HPDE6-E6E7 (cell line): ENCODE data around the gene MUC20.
"Not testable (repeated sequence)": the region's sequence is repeated elsewhere in the genome, so short reads cannot be mapped to it uniquely, and the experiment has no call there.

Source experiments
- DNase-seq: peaks from one replicate; pipeline ENCODE4 v3.0.0; 2011; ENCODE audit warnings: missing footprints; ENCODE audit errors: extremely low spot score

MUC20 gene

DNA sequence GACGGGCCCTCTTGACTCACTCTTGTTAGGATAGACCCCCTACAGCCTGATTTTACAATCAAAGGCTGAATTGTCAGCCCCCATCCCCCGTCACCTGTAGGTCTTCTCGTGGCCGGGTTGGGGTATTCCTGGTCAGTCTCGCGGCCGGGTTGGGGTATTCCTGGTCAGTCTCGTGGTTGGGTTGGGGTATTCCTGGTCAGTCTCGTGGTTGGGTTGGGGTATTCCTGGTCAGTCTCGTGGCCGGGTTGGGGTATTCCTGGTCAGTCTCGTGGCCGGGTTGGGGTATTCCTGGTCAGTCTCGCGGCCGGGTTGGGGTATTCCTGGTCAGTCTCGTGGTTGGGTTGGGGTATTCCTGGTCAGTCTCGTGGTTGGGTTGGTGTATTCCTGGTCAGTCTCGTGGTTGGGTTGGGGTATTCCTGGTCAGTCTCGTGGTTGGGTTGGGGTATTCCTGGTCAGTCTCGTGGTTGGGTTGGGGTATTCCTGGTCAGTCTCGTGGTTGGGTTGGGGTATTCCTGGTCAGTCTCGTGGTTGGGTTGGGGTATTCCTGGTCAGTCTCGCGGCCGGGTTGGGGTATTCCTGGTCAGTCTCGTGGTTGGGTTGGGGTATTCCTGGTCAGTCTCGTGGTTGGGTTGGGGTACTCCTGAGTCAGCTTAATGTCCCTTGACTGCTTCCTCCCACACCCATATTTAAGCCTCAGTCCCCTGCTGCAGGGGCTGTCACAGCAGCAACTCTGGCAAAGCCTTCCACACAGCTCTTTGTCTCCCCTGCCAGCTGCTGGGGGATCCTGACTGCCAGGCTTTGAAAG, 50.3 kb downstream of the MUC20 start:
- not testable (repeated sequence) for DNase-seq

DNA sequence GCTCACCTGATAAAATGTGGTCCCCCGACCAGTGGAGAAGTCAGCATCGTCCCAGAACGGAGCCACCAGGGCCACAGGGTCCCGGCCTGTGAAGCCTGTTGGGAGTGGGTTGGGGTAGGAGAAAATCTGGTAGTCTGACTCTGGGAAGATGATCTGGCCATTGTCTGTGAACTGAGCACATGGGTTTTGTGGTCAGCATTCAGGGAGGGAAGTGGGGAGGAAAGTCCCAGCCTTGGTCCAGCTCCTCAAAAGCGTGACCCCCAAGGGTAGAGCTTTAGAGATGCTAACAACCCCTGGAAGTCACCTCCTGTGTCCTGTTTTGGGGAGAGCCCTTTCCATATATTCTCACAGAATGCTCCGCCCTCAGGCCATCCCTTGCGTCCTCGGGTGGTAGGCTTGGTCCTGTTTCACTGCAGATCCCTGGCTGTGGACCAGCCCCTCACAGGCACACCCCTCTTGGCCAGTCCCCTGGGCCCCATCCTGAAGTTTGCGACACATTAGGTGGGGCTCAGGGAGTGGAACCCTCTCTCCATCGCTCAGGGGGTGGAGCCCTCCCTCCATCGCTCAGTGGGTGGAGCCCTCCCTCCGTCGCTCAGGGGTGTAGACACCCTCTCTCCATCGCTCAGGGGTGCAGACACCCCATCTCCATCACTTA, 51.0 kb downstream of the MUC20 start:
- no peak for DNase-seq

DNA sequence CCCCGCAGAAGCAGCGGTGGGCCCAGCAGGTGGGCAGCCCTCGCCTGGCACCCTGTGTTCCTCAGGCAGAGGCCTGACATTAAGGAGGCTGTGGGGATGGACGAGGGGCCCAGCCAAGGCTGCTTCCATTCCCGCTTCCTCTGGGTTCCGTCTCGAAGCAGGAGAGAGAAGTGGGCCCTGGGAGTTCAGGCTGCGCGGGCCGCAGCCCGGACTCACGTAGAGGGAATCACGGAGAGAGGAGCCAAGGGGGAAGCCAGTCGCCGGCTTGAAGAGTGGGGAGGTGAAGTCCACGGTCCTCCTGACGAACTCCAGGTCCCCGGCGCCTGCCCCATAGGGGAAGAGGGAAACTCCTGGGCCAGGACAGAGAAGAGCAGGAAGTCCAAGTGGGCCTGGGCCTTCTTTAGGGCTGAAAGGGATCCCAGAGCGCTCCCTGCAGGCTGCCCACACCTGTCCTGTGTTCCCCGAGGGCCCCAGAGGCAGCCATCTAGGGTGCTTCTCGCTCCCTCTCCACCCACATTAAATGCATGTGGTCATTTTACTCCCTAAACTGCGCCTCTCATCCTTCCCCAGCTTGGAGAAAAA, 53.3 kb downstream of the MUC20 start:
- DNase-seq: no peak

DNA sequence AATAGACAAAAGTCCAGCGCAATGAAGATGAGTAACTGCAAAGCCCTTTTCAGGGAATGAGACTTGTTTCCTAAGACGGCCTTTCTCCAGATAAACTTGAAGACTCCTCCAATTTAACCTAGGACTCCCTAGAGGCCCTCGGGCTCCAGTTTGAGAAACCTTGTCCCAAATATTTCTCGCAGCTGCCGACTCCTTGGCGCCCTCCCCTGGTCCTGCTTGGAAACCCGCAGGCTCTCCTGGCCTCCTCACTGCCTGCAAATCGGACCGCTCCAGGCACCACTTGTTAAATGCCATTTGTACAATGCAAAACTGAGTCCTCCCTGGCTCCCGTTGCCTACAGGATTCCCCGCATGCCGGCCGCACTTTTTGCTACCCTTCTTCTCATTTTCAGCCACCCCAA, 54.1 kb downstream of the MUC20 start:
- DNase-seq: no peak

DNA sequence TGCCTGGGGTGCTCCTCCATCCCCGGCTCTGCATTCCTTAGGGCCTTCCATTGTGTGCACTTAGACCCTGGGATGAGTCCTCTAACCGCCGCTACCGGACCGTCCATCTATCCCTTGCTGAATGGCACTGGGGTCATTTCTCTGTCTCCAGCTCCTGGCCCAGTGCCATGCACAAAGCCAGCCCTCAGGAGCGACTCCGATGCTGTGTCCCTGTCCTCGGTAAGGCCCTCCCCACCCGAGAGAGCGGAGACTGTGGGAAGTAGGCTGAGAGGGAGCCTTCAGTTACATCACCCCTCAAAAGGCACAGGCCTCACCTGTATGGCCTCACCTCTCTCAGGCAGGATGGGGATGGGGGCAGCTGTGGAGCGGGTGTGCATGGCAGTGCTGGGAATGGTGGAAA, 57.2 kb downstream of the MUC20 start:
- DNase-seq: no peak

DNA sequence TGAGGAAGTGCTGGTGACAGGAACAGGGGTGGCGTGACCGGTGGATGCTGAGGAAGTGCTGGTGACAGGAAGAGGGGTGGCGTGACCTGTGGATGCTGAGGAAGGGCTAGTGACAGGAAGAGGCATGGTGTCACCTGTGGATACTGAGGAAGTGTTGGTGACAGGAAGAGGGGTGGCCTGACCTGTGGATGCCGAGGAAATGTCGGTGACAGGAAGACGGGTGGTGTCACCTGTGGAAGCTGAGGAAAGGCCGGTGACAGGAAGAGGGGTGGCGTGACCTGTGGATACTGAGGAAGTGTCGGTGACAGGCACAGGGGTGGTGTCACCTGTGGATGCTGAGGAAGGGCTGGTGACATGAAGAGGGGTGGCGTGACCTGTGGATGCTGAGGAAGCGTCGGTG, 60.5 kb downstream of the MUC20 start:
- DNase-seq: not testable (repeated sequence)
